ENCODE results near the gene SARNP.

The SARNP gene

DNA sequence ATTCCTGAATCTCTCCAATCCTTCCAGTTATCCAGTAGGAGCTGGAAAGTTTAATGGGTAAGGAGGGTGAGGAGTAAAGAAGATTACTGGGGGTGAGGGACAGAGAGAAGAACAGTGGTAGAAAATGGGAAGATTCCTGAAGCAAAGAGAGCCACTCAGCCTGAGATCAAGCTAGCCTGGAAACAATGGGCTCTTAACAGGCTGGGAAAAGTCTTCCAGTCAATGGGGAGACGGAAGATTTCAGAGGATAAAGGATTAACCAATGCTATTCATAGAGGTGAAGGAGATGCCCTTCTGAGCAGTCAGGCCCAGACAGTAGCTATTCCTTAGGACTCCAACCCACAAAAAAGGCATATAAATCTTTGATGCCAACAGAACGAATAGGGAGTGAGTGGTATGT, 59.8 kb downstream of the SARNP start:
- no peak for TF ChIP-seq CTCF (IDR thresholded peaks at IDR 0.05; ENCODE audit: insufficient read depth, low read depth, low read length, missing control alignments)
- no peak for DNase-seq (ENCODE audit: low read depth)
- H3K4me3 ChIP-seq (ENCODE audit: low read length): no peak overlapping the region

GRCh38 chr12:55755246-55755645, 62.3 kb downstream of the SARNP start:
- TF ChIP-seq CTCF (IDR thresholded peaks at IDR 0.05; ENCODE audit: insufficient read depth, low read depth, low read length, missing control alignments): no peak
- DNase-seq (ENCODE audit: low read depth): no peak
- no peak overlapping the region for H3K4me3 ChIP-seq (ENCODE audit: low read length)

GRCh38 chr12:55748230-55748993, 69.1 kb downstream of the SARNP start:
- no peak overlapping the region for H3K4me3 ChIP-seq (ENCODE audit: low read length)
- TF ChIP-seq CTCF (IDR thresholded peaks at IDR 0.05; ENCODE audit: insufficient read depth, low read depth, low read length, missing control alignments): no peak
- no peak for DNase-seq (ENCODE audit: low read depth)

GRCh38 chr12:55746913-55747231, 70.7 kb downstream of the SARNP start:
- no peak overlapping the region for H3K4me3 ChIP-seq (ENCODE audit: low read length)
- no peak for TF ChIP-seq CTCF (IDR thresholded peaks at IDR 0.05; ENCODE audit: insufficient read depth, low read depth, low read length, missing control alignments)
- DNase-seq (ENCODE audit: low read depth): no peak

DNA sequence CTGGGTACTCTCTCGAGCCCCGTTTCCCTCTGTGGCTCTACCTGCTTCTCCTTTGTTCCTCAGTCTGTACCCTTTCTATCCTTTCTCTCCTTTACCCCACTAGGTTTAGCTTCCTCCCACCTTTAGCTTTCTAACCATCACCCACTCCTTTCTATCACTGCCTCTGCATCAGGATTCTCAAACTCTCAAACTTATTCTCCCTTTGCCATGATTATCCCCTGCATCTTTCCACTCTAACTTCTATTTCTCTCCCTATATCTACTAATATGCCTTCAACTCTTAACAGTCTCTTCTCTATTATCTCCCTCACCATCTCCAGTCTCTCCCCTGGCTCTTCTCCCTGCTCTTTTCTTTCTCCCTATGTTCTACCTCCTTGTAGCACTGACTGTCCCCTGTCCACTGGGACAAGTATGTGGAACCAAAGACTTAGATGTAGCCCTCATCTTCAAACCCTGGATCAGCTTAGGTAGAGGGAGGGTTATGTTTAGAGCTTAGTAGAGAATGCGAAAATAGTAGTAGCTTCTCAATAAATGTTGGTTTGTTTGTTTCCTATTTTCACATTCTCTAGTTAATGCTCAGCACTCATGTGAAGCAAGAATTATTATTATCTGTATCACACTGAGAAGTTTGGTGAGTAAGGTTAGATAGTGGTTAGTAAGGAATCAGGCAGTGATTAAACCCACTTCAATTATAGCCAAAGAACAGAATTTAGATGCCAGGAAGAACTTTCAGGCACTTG, 71.2 kb downstream of the SARNP start:
- no peak overlapping the region for H3K4me3 ChIP-seq (ENCODE audit: low read length)
- DNase-seq (ENCODE audit: low read depth): no peak
- TF ChIP-seq CTCF (IDR thresholded peaks at IDR 0.05; ENCODE audit: insufficient read depth, low read depth, low read length, missing control alignments): no peak

- no peak overlapping the region for H3K4me3 ChIP-seq (ENCODE audit: low read length)
- DNase-seq (ENCODE audit: low read depth): no peak
- TF ChIP-seq CTCF (IDR thresholded peaks at IDR 0.05; ENCODE audit: insufficient read depth, low read depth, low read length, missing control alignments): no peak
These were observed 72.0 kb downstream of the SARNP start for GRCh38 chr12:55745361-55746173.
